GM12878 (cell line): ENCODE results near the gene HDDC3.

Experiments used
- ATF2 ChIP-seq: IDR thresholded peaks from 2 replicates; pipeline ENCODE4 v1.6.1; 2012; ENCODE audit warnings: low read length, inconsistent platforms
- CHD2 ChIP-seq: IDR thresholded peaks from 2 replicates; pipeline ENCODE4 v1.6.1; 2011; ENCODE audit warnings: low read depth, low read length, improper control_type of control experiment, borderline replicate concordance
- CTCF ChIP-seq, 3 experiments: IDR thresholded peaks in 2 of 3; conservative IDR thresholded peaks in 1 of 3; 2 replicates each; pipeline ENCODE4 v1.5.1; 2011; ENCODE audit warnings: low read depth in 3 of 3, low read length in 3 of 3, mild to moderate bottlenecking in 3 of 3, control low read depth in 2 of 3, moderate library complexity in 2 of 3, inconsistent platforms in 1 of 3, mixed read lengths in 1 of 3; ENCODE audit not compliant: control insufficient read depth in 2 of 3, insufficient read depth in 1 of 3; ENCODE audit errors: extremely low read depth in 1 of 3
- ELK1 ChIP-seq: IDR thresholded peaks from 2 replicates; pipeline ENCODE4 v1.6.1; 2012; ENCODE audit warnings: low read depth, low read length, improper control_type of control experiment
- EP300 ChIP-seq, 2 experiments: fragments of 150-350 bp in 1 of 2; IDR thresholded peaks; 2 replicates each; pipeline ENCODE4 v1.6.1; 2011 to 2012; ENCODE audit warnings: low read depth in 2 of 2, low read length in 2 of 2, borderline replicate concordance in 1 of 2, improper control_type of control experiment in 1 of 2, inconsistent platforms in 1 of 2; ENCODE audit not compliant: control insufficient read depth in 1 of 2
- GABPA ChIP-seq: IDR thresholded peaks from 2 replicates; pipeline ENCODE4 v1.6.1; 2014; ENCODE audit warnings: antibody characterized with exemption, low read depth, mild to moderate bottlenecking, inconsistent platforms
- HDAC6 ChIP-seq: fragments of 200-600 bp; sonication (generic); IDR thresholded peaks from one replicate; pipeline ENCODE4 v1.8.0; 2017; ENCODE audit warnings: antibody characterized with exemption; ENCODE audit not compliant: unreplicated experiment
- MEF2A ChIP-seq: IDR thresholded peaks from 2 replicates; pipeline ENCODE4 v1.6.1; 2011; ENCODE audit warnings: low read depth, mild to moderate bottlenecking, low read length, moderate library complexity; ENCODE audit not compliant: insufficient read depth
- NFYA ChIP-seq: IDR thresholded peaks from 2 replicates; pipeline ENCODE4 v1.6.1; 2011; ENCODE audit warnings: low read depth, mild to moderate bottlenecking, low read length, improper control_type of control experiment, borderline replicate concordance
- POLR2A ChIP-seq: IDR thresholded peaks from 2 replicates; pipeline ENCODE4 v1.6.1; 2011; ENCODE audit warnings: low read depth, mild to moderate bottlenecking, low read length

- TF ChIP-seq EP300 (IDR thresholded peaks at IDR 0.05; ENCODE audit: borderline replicate concordance in 1 of 2, control insufficient read depth in 1 of 2, low read depth in 2 of 2, low read length in 2 of 2) (no peak), POLR2A (no peak), ELK1 (no peak), CHD2 (no peak), NFYA (no peak), GABPA (no peak), CTCF (IDR thresholded peaks at IDR 0.05 in 2 of 3, conservative IDR thresholded peaks at IDR 0.05 in 1 of 3; ENCODE audit: control insufficient read depth in 2 of 3, extremely low read depth in 1 of 3, insufficient read depth in 1 of 3, low read depth in 3 of 3, low read length in 3 of 3) (no peak), MEF2A (no peak), HDAC6 (no peak), ATF2 (no peak)
These were observed 25.4 kb upstream of the HDDC3 start for GRCh38 chr15:90957791-90958190.
